GM12878 (cell line): ENCODE measurements around the gene CLRN1. TPM values are rescaled to one million over a fixed set of nuclear protein-coding genes. Genes with fewer than 3 reads are reported as not detected.

Source experiments
- ATAC-seq: fragments of 200-7000 bp; cut with Tn5 transposase; 3 replicates; pipeline ENCODE4 v1.9.1; 2020; ENCODE audit warnings: mild to moderate bottlenecking, moderate library complexity
- BruUV-seq: library from RNA; stranded (reverse); fragments of 400-500 nt; replicated peaks from 2 replicates; lab custom pipeline; 2021; lab: Mats Ljungman, UMichigan
- CTCF ChIA-PET: fragments of 300-600 bp; sonication (Branson Sonifier 250); formaldehyde crosslinking; extraction: SDS; loops from one replicate; lab custom pipeline; 2021; ENCODE audit warnings: inconsistent platforms; lab: Yijun Ruan, JAX
- POLR2A ChIA-PET: fragments of 350-600 bp; formaldehyde crosslinking; extraction: SDS; loops from one replicate; lab custom pipeline; 2021; ENCODE audit warnings: inconsistent platforms; lab: Charles Lee
- RAD21 ChIA-PET: fragments of 300-600 bp; sonication (Branson Sonifier 250); formaldehyde crosslinking; loops from one replicate; lab custom pipeline; 2023; ENCODE audit warnings: antibody characterized with exemption; ENCODE audit not compliant: unreplicated experiment; lab: Charles Lee
- SMC1A ChIA-PET: fragments of 300-600 bp; sonication (Branson Sonifier 250); formaldehyde crosslinking; loops from one replicate; lab custom pipeline; 2023; ENCODE audit not compliant: unreplicated experiment, uncharacterized antibody; lab: Charles Lee
- DNase-seq: peaks from one replicate; pipeline ENCODE4 v3.0.0-alpha.2; 2011; ENCODE audit warnings: low read depth, low spot score
- FAIRE-seq: peaks from 3 replicates; lab custom pipeline; 2011; peaks lifted over from hg19 to GRCh38; lab: Jason Lieb, UNC
- H2AFZ ChIP-seq: 2 replicates; pipeline ENCODE4 v1.6.0; 2011; ENCODE audit warnings: low read depth, low read length, control low read depth; ENCODE audit not compliant: control insufficient read depth
- H3K27ac ChIP-seq: 2 replicates; pipeline ENCODE4 v1.5.1; 2011; ENCODE audit warnings: control low read depth; ENCODE audit not compliant: control insufficient read depth, insufficient read depth
- H3K27me3 ChIP-seq, 2 experiments: replicated peaks in 1 of 2; 2 replicates each; pipeline versions ENCODE4 v1.6.0 to v1.6.1; 2011; ENCODE audit warnings: low read length in 1 of 2; ENCODE audit not compliant: control insufficient read depth in 2 of 2, insufficient read depth in 2 of 2
- H3K36me3 ChIP-seq, 2 experiments: 2 replicates each; pipeline ENCODE4 v1.5.1; 2011; ENCODE audit warnings: low read length in 1 of 2; ENCODE audit not compliant: control insufficient read depth in 2 of 2, insufficient read depth in 2 of 2
- H3K4me1 ChIP-seq: 2 replicates; pipeline ENCODE4 v1.6.1; 2011; ENCODE audit warnings: mild to moderate bottlenecking, low read length, moderate library complexity, mixed read lengths; ENCODE audit not compliant: control insufficient read depth, insufficient read depth
- H3K4me2 ChIP-seq: 2 replicates; pipeline ENCODE4 v1.6.0; 2011; ENCODE audit warnings: control low read depth; ENCODE audit not compliant: control insufficient read depth, insufficient read depth
- H3K4me3 ChIP-seq: fragments of 200-600 bp; sonication (generic); 2 replicates; pipeline ENCODE4 v1.5.1; 2016
- H3K79me2 ChIP-seq: 2 replicates; pipeline ENCODE4 v1.6.0; 2011; ENCODE audit warnings: low read length; ENCODE audit not compliant: control insufficient read depth, insufficient read depth
- H3K9ac ChIP-seq: 2 replicates; pipeline ENCODE4 v1.8.0; 2011; ENCODE audit warnings: low read length, control low read depth, mixed read lengths; ENCODE audit not compliant: control insufficient read depth, insufficient read depth
- H3K9me3 ChIP-seq: replicated peaks from 3 replicates; pipeline ENCODE4 v1.5.1; 2011; ENCODE audit warnings: mild to moderate bottlenecking, low read length; ENCODE audit not compliant: control insufficient read depth, insufficient read depth
- H4K20me1 ChIP-seq: 2 replicates; pipeline ENCODE4 v1.6.0; 2011; ENCODE audit not compliant: control insufficient read depth, insufficient read depth
- ETV6 ChIP-seq, 2 experiments: fragments of 450-650 bp in 1 of 2; IDR thresholded peaks in 1 of 2; conservative IDR thresholded peaks in 1 of 2; 2 replicates each; pipeline ENCODE4 v1.6.1; 2014; ENCODE audit warnings: antibody characterized with exemption in 1 of 2, borderline replicate concordance in 1 of 2, low read depth in 1 of 2, mild to moderate bottlenecking in 1 of 2, moderate library complexity in 1 of 2
- NFXL1 ChIP-seq: fragments of 450-650 bp; IDR thresholded peaks from 2 replicates; pipeline ENCODE4 v1.6.1; 2017; ENCODE audit warnings: antibody characterized with exemption, mild to moderate bottlenecking, borderline replicate concordance
- RAD51 ChIP-seq: fragments of 450-650 bp; IDR thresholded peaks from 2 replicates; pipeline ENCODE4 v1.6.1; 2016; ENCODE audit warnings: moderate library complexity, mild to moderate bottlenecking, inconsistent platforms
- SMAD1 ChIP-seq: fragments of 450-650 bp; IDR thresholded peaks from 2 replicates; pipeline ENCODE4 v1.6.1; 2018; ENCODE audit warnings: mild to moderate bottlenecking, low read depth; ENCODE audit not compliant: partially characterized antibody
- TBL1XR1 ChIP-seq: IDR thresholded peaks from 2 replicates; pipeline ENCODE4 v1.6.1; 2012; ENCODE audit warnings: low read depth, low read length, improper control_type of control experiment
- ZNF207 ChIP-seq: fragments of 450-650 bp; IDR thresholded peaks from 2 replicates; pipeline ENCODE4 v1.6.1; 2014; ENCODE audit warnings: antibody characterized with exemption, mild to moderate bottlenecking, borderline replicate concordance
- ZSCAN29 ChIP-seq: fragments of 450-650 bp; IDR thresholded peaks from 2 replicates; pipeline ENCODE4 v1.6.1; 2017; ENCODE audit warnings: mild to moderate bottlenecking, moderate library complexity
- WGBS: methylation state at CpG from one replicate; pipeline ENCODE4 v1.1.6; 2016; ENCODE audit warnings: low lambda C conversion rate; ENCODE audit not compliant: insufficient replicate concordance, insufficient coverage; ENCODE audit errors: missing lambda C conversion rate; 5-methylcytosine and 5-hydroxymethylcytosine counted together
- in situ Hi-C: fragments of 300-500 bp; cut with MboI; formaldehyde crosslinking; loops from 9 replicates; pipeline ENCODE4 v1.14.3; 2018; ENCODE audit warnings: mixed read lengths
- intact Hi-C: fragments of 100-400 bp; cut with micrococcal nuclease; formaldehyde crosslinking; loops from one replicate; pipeline ENCODE4 v1.14.2; 2022; ENCODE audit not compliant: unreplicated experiment
- polyA plus RNA-seq, 11 experiments: library from polyadenylated mRNA; depleted of rRNA in 4 of 11; unstranded in 6 of 11; stranded (reverse) in 5 of 11; fragments of >200 nt; fragmentation: Nextera tagmentation in 4 of 11; fragmentation: Illumina TruSeq in 1 of 11; extraction: Ambion mirVana in 4 of 11; extraction: Trizol in 1 of 11; gene quantifications; 1 replicate in 1 of 11; 2 replicates in 10 of 11; pipeline versions ENCODE4 v1.2.1 to v1.2.3, GENCODE V29; 2011 to 2016; ENCODE audit warnings: inconsistent platforms in 2 of 11, missing spikeins in 2 of 11, low read depth in 1 of 11
- total RNA-seq, 4 experiments: library from RNA; depleted of rRNA in 3 of 4; stranded (reverse); fragments of >200 nt in 3 of 4; fragmentation: Illumina TruSeq in 1 of 4; extraction: Trizol in 1 of 4; gene quantifications; 2 replicates each; pipeline versions ENCODE4 v1.2.1 to v1.2.3, GENCODE V29; 2013 to 2021
- TF ChIP-seq, protein P1 (sequence below): fragments of 450-650 bp; IDR thresholded peaks from 2 replicates; pipeline ENCODE4 v1.6.1; 2017; ENCODE audit warnings: mild to moderate bottlenecking, moderate library complexity

Gene CLRN1
- total and polyA plus RNA-seq, 10 of the 15 experiments (the other 5 are each of a cell fraction or from before 2014, with no cell fraction given), result not detected

GRCh38 chr3:150978566-150979148 lies 6.1 kb upstream of the CLRN1 start:
- in situ Hi-C loops (no loop called here), intact Hi-C loops (no loop called here)
- H3K27me3 ChIP-seq, result peaks cover 0 to 3% of the 10 kb centered on the region in 2 experiments; a peak in 1 of 4 replicates
- H3K4me1 ChIP-seq, result no peaks in the 10 kb centered on the region
- 82% methylated on average over 4 of the region's 4 CpGs for WGBS
- FAIRE-seq (no peak), DNase-seq (no peak), ATAC-seq (no peak)
- ChIA-PET CTCF (interaction anchor here (1.1 kb wide), 1 partner anchor 17 kb away, joined by 3 read pairs; no protein-coding TSS in a partner anchor), SMC1A (interaction anchor here (0.6 kb wide), 1 partner anchor 42 kb away, joined by 3 read pairs; no protein-coding TSS in a partner anchor), RAD21 (no interaction called here), POLR2A (interaction anchor here (1.1 kb wide), 1 partner anchor 16 kb away, joined by 4 read pairs; no protein-coding TSS in a partner anchor)
- no peak overlapping the region for H2AFZ ChIP-seq
- no peak for TF ChIP-seq ZSCAN29
- TF ChIP-seq RAD51, result no peak
- TF ChIP-seq TBL1XR1, result no peak
- no peak for TF ChIP-seq SMAD1
- no peak for TF ChIP-seq ZNF207
- TF ChIP-seq ETV6 (conservative IDR thresholded peaks at IDR 0.05 in 1 of 2, IDR thresholded peaks at IDR 0.05 in 1 of 2; ENCODE audit: borderline replicate concordance in 1 of 2, low read depth in 1 of 2), result no peak
- TF ChIP-seq, protein P1, sequence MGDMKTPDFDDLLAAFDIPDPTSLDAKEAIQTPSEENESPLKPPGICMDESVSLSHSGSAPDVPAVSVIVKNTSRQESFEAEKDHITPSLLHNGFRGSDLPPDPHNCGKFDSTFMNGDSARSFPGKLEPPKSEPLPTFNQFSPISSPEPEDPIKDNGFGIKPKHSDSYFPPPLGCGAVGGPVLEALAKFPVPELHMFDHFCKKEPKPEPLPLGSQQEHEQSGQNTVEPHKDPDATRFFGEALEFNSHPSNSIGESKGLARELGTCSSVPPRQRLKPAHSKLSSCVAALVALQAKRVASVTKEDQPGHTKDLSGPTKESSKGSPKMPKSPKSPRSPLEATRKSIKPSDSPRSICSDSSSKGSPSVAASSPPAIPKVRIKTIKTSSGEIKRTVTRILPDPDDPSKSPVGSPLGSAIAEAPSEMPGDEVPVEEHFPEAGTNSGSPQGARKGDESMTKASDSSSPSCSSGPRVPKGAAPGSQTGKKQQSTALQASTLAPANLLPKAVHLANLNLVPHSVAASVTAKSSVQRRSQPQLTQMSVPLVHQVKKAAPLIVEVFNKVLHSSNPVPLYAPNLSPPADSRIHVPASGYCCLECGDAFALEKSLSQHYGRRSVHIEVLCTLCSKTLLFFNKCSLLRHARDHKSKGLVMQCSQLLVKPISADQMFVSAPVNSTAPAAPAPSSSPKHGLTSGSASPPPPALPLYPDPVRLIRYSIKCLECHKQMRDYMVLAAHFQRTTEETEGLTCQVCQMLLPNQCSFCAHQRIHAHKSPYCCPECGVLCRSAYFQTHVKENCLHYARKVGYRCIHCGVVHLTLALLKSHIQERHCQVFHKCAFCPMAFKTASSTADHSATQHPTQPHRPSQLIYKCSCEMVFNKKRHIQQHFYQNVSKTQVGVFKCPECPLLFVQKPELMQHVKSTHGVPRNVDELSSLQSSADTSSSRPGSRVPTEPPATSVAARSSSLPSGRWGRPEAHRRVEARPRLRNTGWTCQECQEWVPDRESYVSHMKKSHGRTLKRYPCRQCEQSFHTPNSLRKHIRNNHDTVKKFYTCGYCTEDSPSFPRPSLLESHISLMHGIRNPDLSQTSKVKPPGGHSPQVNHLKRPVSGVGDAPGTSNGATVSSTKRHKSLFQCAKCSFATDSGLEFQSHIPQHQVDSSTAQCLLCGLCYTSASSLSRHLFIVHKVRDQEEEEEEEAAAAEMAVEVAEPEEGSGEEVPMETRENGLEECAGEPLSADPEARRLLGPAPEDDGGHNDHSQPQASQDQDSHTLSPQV, result no peak
- TF ChIP-seq NFXL1, result no peak
- BruUV-seq, result no TSS peak
- no peak overlapping the region for H3K27ac ChIP-seq
- no peak overlapping the region for H3K4me3 ChIP-seq
- H3K9me3 ChIP-seq, result no peaks in the 10 kb centered on the region
- no peak overlapping the region for H3K4me2 ChIP-seq
- no peak overlapping the region for H3K9ac ChIP-seq
- H3K36me3 ChIP-seq, result no peaks in the 10 kb centered on the region
- H3K79me2 ChIP-seq, result no peaks in the 10 kb centered on the region
- no peaks in the 10 kb centered on the region for H4K20me1 ChIP-seq
